ENCODE data around the gene CBFA2T3.
"Not testable (repeated sequence)": the region's sequence is repeated elsewhere in the genome, so short reads cannot be mapped to it uniquely, and the experiment has no call there.

Gene CBFA2T3

GRCh38 chr16:89006036-89006752 is 29.2 kb upstream of the CBFA2T3 start:
- in situ Hi-C loops (cut with HindIII; ENCODE audit: low sequenced_read_pairs), result no loop called here
- H3K4me3 ChIP-seq (ENCODE audit: low read depth, low read length), result no peak overlapping the region
- TF ChIP-seq CTCF (IDR thresholded peaks at IDR 0.05; ENCODE audit: low read depth, low read length, missing control alignments), result no peak
- DNase-seq (ENCODE audit: low read depth), result no peak

- no peak for DNase-seq (ENCODE audit: low read depth)
- in situ Hi-C loops (cut with HindIII; ENCODE audit: low sequenced_read_pairs), result no loop called here
- no peak for TF ChIP-seq CTCF (IDR thresholded peaks at IDR 0.05; ENCODE audit: low read depth, low read length, missing control alignments)
- H3K4me3 ChIP-seq (ENCODE audit: low read depth, low read length), result no peak overlapping the region
Observed at GRCh38 chr16:89005201-89006035, 28.4 kb upstream of the CBFA2T3 start.

GRCh38 chr16:89004209-89004831 is 27.3 kb upstream of the CBFA2T3 start:
- in situ Hi-C loops (cut with HindIII; ENCODE audit: low sequenced_read_pairs), result no loop called here
- DNase-seq (ENCODE audit: low read depth), result no peak
- H3K4me3 ChIP-seq (ENCODE audit: low read depth, low read length), result no peak overlapping the region
- TF ChIP-seq CTCF (IDR thresholded peaks at IDR 0.05; ENCODE audit: low read depth, low read length, missing control alignments), result no peak

GRCh38 chr16:89003831-89004208 is 26.8 kb upstream of the CBFA2T3 start:
- in situ Hi-C loops (cut with HindIII; ENCODE audit: low sequenced_read_pairs), result no loop called here
- no peak for DNase-seq (ENCODE audit: low read depth)
- TF ChIP-seq CTCF (IDR thresholded peaks at IDR 0.05; ENCODE audit: low read depth, low read length, missing control alignments), result no peak
- H3K4me3 ChIP-seq (ENCODE audit: low read depth, low read length), result no peak overlapping the region

GRCh38 chr16:89002851-89003830 is 26.1 kb upstream of the CBFA2T3 start:
- DNase-seq (ENCODE audit: low read depth), result no peak
- no peak overlapping the region for H3K4me3 ChIP-seq (ENCODE audit: low read depth, low read length)
- in situ Hi-C loops (cut with HindIII; ENCODE audit: low sequenced_read_pairs), result no loop called here
- no peak for TF ChIP-seq CTCF (IDR thresholded peaks at IDR 0.05; ENCODE audit: low read depth, low read length, missing control alignments)

- H3K4me3 ChIP-seq (ENCODE audit: low read depth, low read length); in situ Hi-C loops (cut with HindIII; ENCODE audit: low sequenced_read_pairs); DNase-seq (ENCODE audit: low read depth): not testable (repeated sequence)
Observed at GRCh38 chr16:89002081-89002480, 25.1 kb upstream of the CBFA2T3 start.
